ENCODE measurements around the gene IRF3.
A peak's percentile ranks its signal among the peaks of the same experiment; 100 is the strongest.

IRF3 gene

GRCh38 chr19:49651029-49651819 is 14.4 kb downstream of the IRF3 start:
- H3K27ac ChIP-seq (ENCODE audit: low read length), result no peak overlapping the region
- H3K4me1 ChIP-seq (ENCODE audit: control insufficient read depth, low read depth, low read length), result no peaks in the 10 kb centered on the region
- H3K9ac ChIP-seq (ENCODE audit: low read length), result no peak overlapping the region
- H3K27me3 ChIP-seq (ENCODE audit: control insufficient read depth, insufficient read depth, low read length), result no peaks in the 10 kb centered on the region
- peaks cover 50% of the 10 kb centered on the region for H3K36me3 ChIP-seq (ENCODE audit: control insufficient read depth, low read depth, low read length)
- H3K4me3 ChIP-seq (ENCODE audit: low read length), result no peak overlapping the region
- H3K9me3 ChIP-seq (ENCODE audit: control insufficient read depth, low read depth, low read length), result no peaks in the 10 kb centered on the region

- no peak overlapping the region for H3K27ac ChIP-seq (ENCODE audit: low read length)
- H3K4me1 ChIP-seq (ENCODE audit: control insufficient read depth, low read depth, low read length), result peaks cover 12% of the 10 kb centered on the region
- H3K9ac ChIP-seq (ENCODE audit: low read length), result no peak overlapping the region
- H3K27me3 ChIP-seq (ENCODE audit: control insufficient read depth, insufficient read depth, low read length), result no peaks in the 10 kb centered on the region
- H3K4me3 ChIP-seq (ENCODE audit: low read length), result no peak overlapping the region
- peaks cover 24% of the 10 kb centered on the region for H3K36me3 ChIP-seq (ENCODE audit: control insufficient read depth, low read depth, low read length)
- no peaks in the 10 kb centered on the region for H3K9me3 ChIP-seq (ENCODE audit: control insufficient read depth, low read depth, low read length)
Observed at GRCh38 chr19:49646586-49646985, 19.1 kb downstream of the IRF3 start.

DNA sequence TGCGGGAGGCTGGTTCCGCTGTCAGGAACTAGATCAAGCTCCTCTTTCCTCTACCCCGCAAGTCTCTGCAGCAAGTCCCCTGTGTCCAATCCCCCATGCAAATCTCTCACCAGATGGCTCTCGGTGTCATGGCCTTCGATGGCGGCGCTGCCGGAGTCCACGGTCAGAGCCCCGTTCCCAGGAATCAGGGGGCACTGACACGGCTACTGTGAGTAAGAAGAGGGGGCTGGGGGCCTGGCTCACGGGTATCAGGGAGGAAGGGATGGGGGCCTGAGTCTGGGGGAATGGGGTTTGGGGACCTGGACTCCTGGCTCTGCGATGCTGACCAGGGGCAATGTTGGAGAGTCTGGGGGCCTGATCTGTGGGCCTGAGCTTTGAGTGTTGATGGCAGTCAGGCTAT is 19.7 kb downstream of the IRF3 start:
- H3K9ac ChIP-seq (ENCODE audit: low read length), result no peak overlapping the region
- H3K36me3 ChIP-seq (ENCODE audit: control insufficient read depth, low read depth, low read length), result peaks cover 24% of the 10 kb centered on the region
- H3K27ac ChIP-seq (ENCODE audit: low read length), result no peak overlapping the region

DNA sequence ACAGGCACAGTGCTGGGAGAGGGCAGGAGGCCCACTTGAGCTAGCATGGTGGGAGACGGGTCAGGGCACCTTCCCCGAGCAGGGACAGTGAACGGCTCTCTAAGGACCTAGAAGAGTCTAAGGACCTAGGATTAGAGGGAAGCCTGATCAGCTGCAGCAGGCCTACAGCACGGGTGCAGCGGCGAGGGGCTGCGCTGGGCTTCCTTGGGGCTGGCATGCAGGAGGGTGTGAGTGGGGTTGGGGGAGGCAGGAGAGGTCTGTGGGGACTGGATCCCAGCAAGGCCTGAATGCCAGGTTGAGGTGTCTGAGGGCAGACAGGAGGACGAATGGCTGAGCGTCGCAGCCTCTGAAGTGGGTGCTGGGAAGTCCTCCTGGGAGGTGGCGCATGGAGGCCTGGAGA is 20.1 kb downstream of the IRF3 start:
- Histone ChIP-seq H3K4me1 (ENCODE audit: control insufficient read depth, low read depth, low read length) (peaks cover 21% of the 10 kb centered on the region), H3K9me3 (ENCODE audit: control insufficient read depth, low read depth, low read length) (no peaks in the 10 kb centered on the region), H3K9ac (ENCODE audit: low read length) (no peak overlapping the region), H3K4me3 (ENCODE audit: low read length) (no peak overlapping the region), H3K27ac (ENCODE audit: low read length) (no peak overlapping the region), H3K36me3 (ENCODE audit: control insufficient read depth, low read depth, low read length) (peaks cover 24% of the 10 kb centered on the region), H3K27me3 (ENCODE audit: control insufficient read depth, insufficient read depth, low read length) (no peaks in the 10 kb centered on the region)

More for the DNA sequence above, 19.7 kb downstream of the IRF3 start:
- H3K9me3 ChIP-seq (ENCODE audit: control insufficient read depth, low read depth, low read length), result no peaks in the 10 kb centered on the region
- H3K4me3 ChIP-seq (ENCODE audit: low read length), result no peak overlapping the region
- H3K27me3 ChIP-seq (ENCODE audit: control insufficient read depth, insufficient read depth, low read length), result no peaks in the 10 kb centered on the region
- H3K4me1 ChIP-seq (ENCODE audit: control insufficient read depth, low read depth, low read length), result peaks cover 18% of the 10 kb centered on the region

- peak overlapping the region; percentile 98 for H3K9ac ChIP-seq (ENCODE audit: low read length)
- H3K36me3 ChIP-seq (ENCODE audit: control insufficient read depth, low read depth, low read length), result peaks cover 11% of the 10 kb centered on the region
- H3K4me3 ChIP-seq (ENCODE audit: low read length), result peak overlapping the region; percentile 98
- H3K27me3 ChIP-seq (ENCODE audit: control insufficient read depth, insufficient read depth, low read length), result peaks cover 10% of the 10 kb centered on the region
- H3K27ac ChIP-seq (ENCODE audit: low read length), result no peak overlapping the region
- peaks cover 33% of the 10 kb centered on the region for H3K4me1 ChIP-seq (ENCODE audit: control insufficient read depth, low read depth, low read length)
- no peaks in the 10 kb centered on the region for H3K9me3 ChIP-seq (ENCODE audit: control insufficient read depth, low read depth, low read length)
Observed at GRCh38 chr19:49643466-49643865, 22.2 kb downstream of the IRF3 start.

GRCh38 chr19:49642492-49643035 is 23.1 kb downstream of the IRF3 start:
- Histone ChIP-seq H3K9me3 (ENCODE audit: control insufficient read depth, low read depth, low read length) (no peaks in the 10 kb centered on the region), H3K9ac (ENCODE audit: low read length) (peak overlapping the region; percentile 98), H3K27me3 (ENCODE audit: control insufficient read depth, insufficient read depth, low read length) (peaks cover 10% of the 10 kb centered on the region), H3K27ac (ENCODE audit: low read length) (peak overlapping the region; percentile 91), H3K4me1 (ENCODE audit: control insufficient read depth, low read depth, low read length) (peaks cover 37% of the 10 kb centered on the region), H3K4me3 (ENCODE audit: low read length) (peak overlapping the region; percentile 98), H3K36me3 (ENCODE audit: control insufficient read depth, low read depth, low read length) (peaks cover 11% of the 10 kb centered on the region)

DNA sequence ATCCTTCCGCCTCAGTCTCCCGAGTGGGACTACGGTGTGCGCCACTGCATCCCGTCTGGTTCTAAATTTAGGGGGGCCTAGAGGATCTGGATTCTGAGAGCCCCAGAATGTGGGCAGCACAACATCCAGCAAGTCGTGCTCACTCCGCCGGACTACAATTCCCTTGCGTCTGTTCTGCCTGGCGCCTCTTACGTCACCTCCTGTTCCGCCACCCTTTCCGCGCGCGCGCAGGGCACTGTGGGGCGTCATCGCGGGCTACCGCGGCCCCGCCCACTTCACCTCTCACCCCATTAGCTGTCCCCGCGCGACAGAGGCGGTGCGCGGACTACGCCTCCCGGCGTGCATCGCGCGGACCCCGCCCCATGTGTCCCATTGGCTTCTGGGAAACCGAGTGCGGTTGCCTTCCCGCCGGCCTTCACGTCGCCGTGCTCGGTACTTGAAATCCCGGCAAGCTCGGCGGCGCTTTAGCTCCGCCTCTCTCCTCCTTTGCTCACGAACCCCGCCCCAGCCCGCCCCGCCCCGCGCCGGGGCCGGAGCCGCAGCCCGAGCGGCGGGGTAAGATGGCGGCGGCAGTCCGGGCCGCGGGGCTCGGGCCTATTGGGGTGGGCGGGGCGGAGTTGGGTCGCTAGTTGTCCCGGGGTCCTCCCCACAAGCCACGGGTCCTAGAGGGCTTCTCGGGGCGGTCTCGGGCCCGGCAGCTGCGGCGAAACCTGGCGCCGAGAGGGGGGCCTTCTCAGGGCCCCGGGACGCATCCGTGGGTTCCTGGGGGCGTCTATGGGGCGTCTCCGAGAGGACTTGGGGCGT is 23.8 kb downstream of the IRF3 start, which contains the start of gene SCAF1:
Gene SCAF1 (plus strand): TSS at position 522 of the 804 bp plus-strand sequence. CDS start 2,818 bp downstream, outside the sequence.
- Histone ChIP-seq H3K9ac (ENCODE audit: low read length) (peak within 1 kb of the TSS; percentile 98), H3K4me3 (ENCODE audit: low read length) (peak within 1 kb of the TSS; percentile 98), H3K27ac (ENCODE audit: low read length) (peak within 1 kb of the TSS; percentile 91), H3K4me1 (ENCODE audit: control insufficient read depth, low read depth, low read length) (peaks cover 37% of the 10 kb centered on the region), H3K36me3 (ENCODE audit: control insufficient read depth, low read depth, low read length) (peaks cover 8% of the 10 kb centered on the region), H3K27me3 (ENCODE audit: control insufficient read depth, insufficient read depth, low read length) (peaks cover 10% of the 10 kb centered on the region), H3K9me3 (ENCODE audit: control insufficient read depth, low read depth, low read length) (no peaks in the 10 kb centered on the region)

DNA sequence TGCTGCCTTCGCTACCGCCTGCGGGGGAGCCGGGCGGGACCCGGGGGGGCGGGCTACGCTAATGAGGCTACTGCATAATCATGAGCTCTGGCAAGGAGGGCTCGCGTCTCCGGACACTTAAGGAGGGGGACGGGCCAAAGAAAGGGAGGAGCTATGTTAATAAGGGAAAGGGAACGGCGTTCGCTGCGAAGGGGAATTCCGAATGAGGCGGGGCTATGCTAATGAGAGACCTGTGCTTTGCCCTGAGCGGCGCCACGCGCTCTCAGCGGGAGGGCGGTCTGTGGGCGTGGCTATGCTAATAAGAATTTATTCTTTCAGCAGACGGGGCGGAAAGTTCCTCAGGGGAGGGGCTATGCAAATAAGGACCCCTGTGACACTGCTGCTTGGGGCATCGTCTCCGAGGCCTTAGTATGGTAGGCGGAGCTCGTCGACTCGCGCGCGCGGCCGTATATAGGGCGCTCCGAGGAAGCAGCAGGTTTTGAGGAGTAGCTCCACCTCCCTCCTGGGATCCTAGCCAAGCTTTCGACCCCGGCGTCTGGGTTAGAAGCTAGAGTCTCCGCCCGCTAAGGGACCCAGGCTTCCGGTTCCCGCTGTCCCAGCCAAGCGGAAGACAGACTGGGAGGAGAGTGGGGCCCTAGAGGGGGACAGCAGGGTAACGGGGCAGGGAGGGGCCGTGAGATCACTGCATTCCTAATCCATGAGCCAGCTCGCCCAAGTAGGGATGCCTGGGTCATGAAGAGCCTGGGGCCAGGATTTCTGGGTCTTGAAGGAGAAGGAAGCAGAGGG is 25.4 kb downstream of the IRF3 start, which contains the start of gene RRAS:
Gene RRAS (minus strand): TSS at position 31 of the 786 bp plus-strand sequence. CDS start 45 bp downstream, outside the sequence.
- H3K9ac ChIP-seq (ENCODE audit: low read length), result peak within 1 kb of the TSS; percentile 81
- H3K9me3 ChIP-seq (ENCODE audit: control insufficient read depth, low read depth, low read length), result no peaks in the 10 kb centered on the region
- H3K27ac ChIP-seq (ENCODE audit: low read length), result peak within 1 kb of the TSS; percentile 78
- peak within 1 kb of the TSS; percentile 52 for H3K4me3 ChIP-seq (ENCODE audit: low read length)
- peaks cover 37% of the 10 kb centered on the region for H3K4me1 ChIP-seq (ENCODE audit: control insufficient read depth, low read depth, low read length)
- H3K36me3 ChIP-seq (ENCODE audit: control insufficient read depth, low read depth, low read length), result no peaks in the 10 kb centered on the region
- peaks cover 10% of the 10 kb centered on the region for H3K27me3 ChIP-seq (ENCODE audit: control insufficient read depth, insufficient read depth, low read length)

DNA sequence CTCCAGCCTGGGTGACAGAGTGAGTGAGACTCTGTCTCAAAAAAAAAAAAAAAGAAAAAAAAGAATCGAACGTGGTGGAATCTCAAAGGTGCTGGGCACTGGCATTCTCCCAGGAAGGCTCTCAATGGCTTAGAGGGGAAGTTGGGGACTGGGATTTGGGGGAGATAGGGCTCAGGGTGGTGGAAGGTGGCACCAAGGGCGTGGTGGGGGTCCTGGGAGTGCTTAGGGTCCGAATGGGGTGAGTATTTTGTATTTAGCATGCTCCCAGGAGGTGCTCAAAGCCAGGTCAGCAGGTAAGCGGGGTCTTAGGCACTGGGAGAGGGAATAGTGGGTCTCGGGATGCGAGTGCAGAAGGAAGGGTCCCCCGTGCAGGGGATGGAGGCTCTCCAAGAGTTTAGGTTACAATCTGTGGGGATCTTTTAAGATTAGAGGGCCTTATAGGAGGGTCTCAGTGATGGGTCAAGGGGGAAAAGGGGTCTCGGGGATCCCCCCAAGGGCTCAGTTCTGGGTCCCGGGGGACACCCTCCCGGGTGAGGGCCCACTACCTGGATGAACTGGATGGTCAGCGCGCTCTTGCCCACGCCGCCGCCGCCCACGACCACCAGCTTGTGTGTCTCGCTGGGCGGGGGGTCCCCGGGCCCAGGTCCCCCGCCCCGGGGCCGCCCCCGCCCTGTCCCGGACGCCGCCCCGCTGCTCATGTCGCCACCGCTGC is 26.1 kb downstream of the IRF3 start:
- Histone ChIP-seq H3K36me3 (ENCODE audit: control insufficient read depth, low read depth, low read length) (no peaks in the 10 kb centered on the region), H3K9ac (ENCODE audit: low read length) (no peak overlapping the region), H3K4me1 (ENCODE audit: control insufficient read depth, low read depth, low read length) (peaks cover 37% of the 10 kb centered on the region), H3K9me3 (ENCODE audit: control insufficient read depth, low read depth, low read length) (no peaks in the 10 kb centered on the region), H3K27ac (ENCODE audit: low read length) (no peak overlapping the region), H3K4me3 (ENCODE audit: low read length) (peak overlapping the region; percentile 52), H3K27me3 (ENCODE audit: control insufficient read depth, insufficient read depth, low read length) (peaks cover 10% of the 10 kb centered on the region)

GRCh38 chr19:49637821-49638738 is 27.6 kb downstream of the IRF3 start:
- Histone ChIP-seq H3K4me1 (ENCODE audit: control insufficient read depth, low read depth, low read length) (peaks cover 29% of the 10 kb centered on the region), H3K27ac (ENCODE audit: low read length) (no peak overlapping the region), H3K36me3 (ENCODE audit: control insufficient read depth, low read depth, low read length) (no peaks in the 10 kb centered on the region), H3K9me3 (ENCODE audit: control insufficient read depth, low read depth, low read length) (no peaks in the 10 kb centered on the region), H3K27me3 (ENCODE audit: control insufficient read depth, insufficient read depth, low read length) (peaks cover 10% of the 10 kb centered on the region), H3K9ac (ENCODE audit: low read length) (no peak overlapping the region), H3K4me3 (ENCODE audit: low read length) (peak overlapping the region; percentile 35)
